ENCODE data around the gene HES3.

Gene HES3

DNA sequence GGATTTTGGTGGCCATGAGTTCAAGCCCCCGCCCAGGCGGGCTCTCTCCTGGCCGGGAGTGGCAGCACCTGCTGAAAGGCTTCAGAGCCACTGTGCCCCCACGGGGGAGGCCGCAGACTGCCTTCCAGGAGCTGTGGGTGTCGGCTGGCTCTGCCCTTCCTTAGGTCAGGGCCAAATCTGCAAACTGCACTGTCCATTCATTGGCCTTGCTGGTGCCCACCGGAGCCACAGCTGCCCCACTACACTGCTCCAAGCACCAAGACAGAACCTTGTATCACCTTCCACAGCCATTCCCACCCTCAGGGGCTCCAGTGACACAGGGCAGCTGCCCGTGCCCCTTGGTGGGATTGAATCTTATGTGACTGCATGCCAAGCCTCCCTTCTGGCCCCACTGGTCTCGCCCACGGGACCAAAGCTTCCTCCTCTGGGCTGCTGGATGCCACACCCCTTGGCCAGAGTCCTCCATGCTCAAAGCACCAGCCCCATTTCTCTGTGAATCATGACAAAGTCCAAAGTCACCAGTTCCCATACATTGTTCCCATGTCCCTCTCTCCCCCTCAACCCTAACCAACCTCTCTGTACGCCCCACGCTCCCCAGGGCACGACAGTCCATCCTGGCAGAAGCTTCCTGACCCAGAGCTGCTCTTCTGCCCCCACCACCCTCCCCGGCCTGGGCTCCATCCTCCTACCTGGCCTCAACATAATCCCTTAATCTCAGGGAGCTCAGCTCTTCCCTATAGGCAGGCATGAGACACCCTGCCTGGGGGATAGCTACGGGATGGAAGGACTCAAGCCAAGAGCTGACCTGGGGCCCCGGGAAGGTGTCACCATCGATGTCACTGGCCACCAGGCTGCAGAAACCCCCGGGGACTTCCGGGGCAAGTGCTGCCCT lies 37.8 kb downstream of the HES3 start:
- H3K9me3 Mint-ChIP-seq: no peaks in the 10 kb centered on the region
- no peaks in the 10 kb centered on the region for H3K36me3 Mint-ChIP-seq
- no peaks in the 10 kb centered on the region for H3K27me3 Mint-ChIP-seq
- no peaks in the 10 kb centered on the region for H3K4me1 Mint-ChIP-seq
- DNase-seq (ENCODE audit: low spot score in 2 of 2) (no peak), ATAC-seq (ENCODE audit: low read depth) (no peak)
- H3K27ac Mint-ChIP-seq: no peak overlapping the region
- H3K4me3 Mint-ChIP-seq: no peak overlapping the region

DNA sequence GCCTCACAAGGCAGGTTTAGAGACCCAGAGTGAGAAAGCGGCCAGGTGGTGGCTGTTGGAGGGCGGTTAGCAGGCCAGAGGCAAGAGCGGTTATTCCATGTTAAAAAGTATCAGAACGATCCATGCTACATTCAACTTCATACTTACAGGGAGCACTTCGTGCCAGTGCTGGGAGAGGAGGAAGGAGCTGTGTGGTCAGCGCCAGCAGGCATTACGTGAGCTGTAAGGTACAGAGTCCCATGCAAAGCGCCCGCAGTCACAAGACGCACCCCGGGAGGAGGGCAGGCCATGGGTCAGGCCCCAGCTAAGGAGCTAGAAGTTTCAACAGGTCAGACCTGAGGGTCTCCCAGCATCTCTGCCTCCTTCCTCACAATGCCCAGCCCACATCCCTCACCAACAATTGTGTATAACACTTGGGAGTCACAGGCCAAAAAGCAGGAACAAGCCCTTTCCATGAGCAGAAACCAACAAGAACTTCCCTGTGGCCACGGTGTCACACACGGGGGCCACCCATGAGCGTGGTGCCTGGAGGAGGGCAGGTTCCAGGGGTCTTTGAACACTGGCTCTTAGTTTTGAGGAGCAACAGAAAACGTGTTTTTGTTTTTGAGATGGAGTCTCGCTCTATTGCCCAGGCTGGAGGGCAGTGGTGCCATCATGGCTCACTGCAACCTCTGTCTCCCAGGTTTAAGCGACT lies 38.7 kb downstream of the HES3 start:
- H3K27ac Mint-ChIP-seq: no peak overlapping the region
- ATAC-seq (ENCODE audit: low read depth) (no peak), DNase-seq (ENCODE audit: low spot score in 2 of 2) (no peak)
- H3K4me3 Mint-ChIP-seq: no peak overlapping the region
- no peaks in the 10 kb centered on the region for H3K9me3 Mint-ChIP-seq
- no peaks in the 10 kb centered on the region for H3K4me1 Mint-ChIP-seq
- H3K36me3 Mint-ChIP-seq: no peaks in the 10 kb centered on the region
- no peaks in the 10 kb centered on the region for H3K27me3 Mint-ChIP-seq

DNA sequence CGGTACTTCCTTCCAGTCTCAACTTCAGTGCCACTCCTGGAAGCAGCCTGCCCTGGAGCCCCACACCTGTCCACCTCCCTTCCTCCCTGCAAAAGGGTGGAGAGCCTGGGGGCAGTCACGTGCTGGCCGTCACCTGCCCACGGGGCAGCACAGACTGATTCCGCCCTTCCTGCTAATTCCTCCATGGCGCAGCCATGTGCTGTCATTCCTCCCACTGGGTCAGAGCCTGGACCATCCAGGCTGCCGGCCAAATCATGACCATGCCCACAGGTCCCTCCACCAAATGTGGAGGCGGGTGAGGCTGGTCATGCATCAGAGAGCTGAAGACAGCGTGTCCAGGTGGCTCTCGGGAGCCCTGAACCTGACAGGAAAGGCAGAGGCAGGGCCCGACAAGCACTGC lies 41.4 kb downstream of the HES3 start:
- H3K4me1 Mint-ChIP-seq: no peaks in the 10 kb centered on the region
- H3K36me3 Mint-ChIP-seq: no peaks in the 10 kb centered on the region
- H3K27ac Mint-ChIP-seq: no peak overlapping the region
- H3K4me3 Mint-ChIP-seq: no peak overlapping the region
- no peak for DNase-seq (ENCODE audit: low spot score in 2 of 2)
- no peaks in the 10 kb centered on the region for H3K9me3 Mint-ChIP-seq
- H3K27me3 Mint-ChIP-seq: no peaks in the 10 kb centered on the region
- no peak for ATAC-seq (ENCODE audit: low read depth)

DNA sequence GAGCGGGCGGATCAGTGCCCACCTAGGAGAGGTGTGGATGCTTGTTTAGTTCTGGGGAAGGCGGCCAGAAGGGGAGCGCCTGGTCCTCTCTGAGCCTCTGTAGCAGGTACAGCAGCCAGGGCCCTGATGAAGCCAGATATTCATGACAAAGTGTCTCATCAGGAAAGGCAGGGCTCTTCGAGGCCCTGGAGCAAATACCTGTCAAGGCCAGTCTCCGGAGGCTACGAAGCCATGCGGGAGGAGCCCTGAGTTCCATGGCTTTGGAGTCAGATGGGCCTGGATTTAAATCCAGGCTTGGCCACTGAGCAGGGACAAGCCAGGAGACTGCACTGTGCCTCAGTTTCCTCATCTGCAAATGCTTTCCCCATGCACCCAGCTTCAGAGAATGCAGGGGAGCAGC lies 42.3 kb downstream of the HES3 start:
- Mint-ChIP-seq H3K36me3 (no peaks in the 10 kb centered on the region), H3K27ac (no peak overlapping the region), H3K4me3 (no peak overlapping the region), H3K4me1 (no peaks in the 10 kb centered on the region), H3K9me3 (no peaks in the 10 kb centered on the region), H3K27me3 (no peaks in the 10 kb centered on the region)
- DNase-seq (ENCODE audit: low spot score in 2 of 2): no peak
- ATAC-seq (ENCODE audit: low read depth): no peak

DNA sequence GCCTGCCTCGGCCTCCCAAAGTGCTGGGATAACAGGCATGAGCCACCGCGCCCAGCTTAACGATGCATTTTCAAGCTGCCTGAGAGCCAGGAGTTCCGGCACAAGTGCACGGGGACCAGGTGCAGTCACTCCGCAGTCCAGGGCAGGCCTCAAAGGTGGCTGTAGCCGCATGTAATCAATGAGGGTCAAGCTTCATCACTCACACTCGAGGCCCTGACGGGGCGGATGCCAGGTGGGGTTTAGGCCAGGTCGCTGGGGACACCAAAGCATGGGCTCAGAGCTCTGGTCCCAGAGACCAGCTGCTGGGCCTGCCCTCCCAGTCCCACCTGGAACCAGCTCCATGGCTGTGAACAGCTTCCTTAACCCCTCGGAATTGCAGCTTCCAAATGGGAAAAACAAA lies 43.0 kb downstream of the HES3 start:
- H3K9me3 Mint-ChIP-seq: no peaks in the 10 kb centered on the region
- H3K4me1 Mint-ChIP-seq: no peaks in the 10 kb centered on the region
- no peak for DNase-seq (ENCODE audit: low spot score in 2 of 2)
- H3K36me3 Mint-ChIP-seq: no peaks in the 10 kb centered on the region
- H3K27me3 Mint-ChIP-seq: no peaks in the 10 kb centered on the region
- no peak overlapping the region for H3K27ac Mint-ChIP-seq
- ATAC-seq (ENCODE audit: low read depth): no peak
- H3K4me3 Mint-ChIP-seq: no peak overlapping the region

DNA sequence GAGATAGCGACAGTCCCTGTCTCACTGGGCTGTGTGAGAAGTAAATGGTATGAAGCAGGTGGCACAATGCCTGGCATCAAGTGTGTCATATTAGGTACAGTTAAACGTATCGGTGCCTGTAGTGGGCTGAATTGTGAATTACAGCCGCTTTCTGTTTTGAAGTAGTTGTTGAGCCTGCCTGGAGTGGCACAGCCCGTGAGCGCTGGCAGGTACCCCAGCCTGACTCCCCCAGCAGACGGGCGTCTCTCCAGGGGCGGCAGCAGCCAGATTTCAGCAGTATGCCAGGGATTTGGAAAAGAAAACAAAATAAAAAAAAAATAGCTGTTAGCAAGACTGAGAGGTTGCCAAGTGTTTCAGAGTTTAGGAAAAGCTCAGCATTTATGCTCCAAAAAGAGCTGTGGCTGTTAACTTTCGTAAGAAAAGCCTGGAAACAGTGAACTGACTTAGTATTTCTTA lies 43.5 kb downstream of the HES3 start:
- Mint-ChIP-seq H3K4me3 (no peak overlapping the region), H3K27ac (no peak overlapping the region)

DNA sequence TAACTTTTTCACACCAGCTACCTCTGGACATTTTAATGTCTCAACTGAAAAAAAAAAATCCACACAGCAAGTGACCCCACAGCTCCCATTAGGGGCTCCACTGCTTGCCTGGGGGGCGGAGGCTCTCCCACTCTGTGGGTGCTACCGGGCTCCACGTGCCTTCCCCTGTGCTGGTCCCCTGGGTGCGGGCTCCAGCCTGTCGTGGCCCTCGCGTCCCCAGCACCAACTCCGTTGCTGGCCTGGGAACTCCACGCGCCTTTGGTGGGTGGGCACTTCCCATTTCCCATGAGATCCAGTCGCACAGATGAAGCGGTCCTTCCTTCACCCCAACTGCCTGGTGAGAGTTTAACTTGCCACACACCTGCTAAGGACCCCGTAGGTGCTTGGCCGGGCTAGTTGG lies 44.0 kb downstream of the HES3 start:
- ATAC-seq (ENCODE audit: low read depth): no peak
- Mint-ChIP-seq H3K27ac (no peak overlapping the region), H3K27me3 (no peaks in the 10 kb centered on the region), H3K4me3 (no peak overlapping the region), H3K4me1 (no peaks in the 10 kb centered on the region), H3K9me3 (no peaks in the 10 kb centered on the region), H3K36me3 (no peaks in the 10 kb centered on the region)
- no peak for DNase-seq (ENCODE audit: low spot score in 2 of 2)

More for the DNA sequence above, 43.5 kb downstream of the HES3 start:
- no peaks in the 10 kb centered on the region for H3K36me3 Mint-ChIP-seq
- DNase-seq (ENCODE audit: low spot score in 2 of 2) (no peak), ATAC-seq (ENCODE audit: low read depth) (no peak)
- H3K27me3 Mint-ChIP-seq: no peaks in the 10 kb centered on the region
- H3K4me1 Mint-ChIP-seq: no peaks in the 10 kb centered on the region
- H3K9me3 Mint-ChIP-seq: no peaks in the 10 kb centered on the region

DNA sequence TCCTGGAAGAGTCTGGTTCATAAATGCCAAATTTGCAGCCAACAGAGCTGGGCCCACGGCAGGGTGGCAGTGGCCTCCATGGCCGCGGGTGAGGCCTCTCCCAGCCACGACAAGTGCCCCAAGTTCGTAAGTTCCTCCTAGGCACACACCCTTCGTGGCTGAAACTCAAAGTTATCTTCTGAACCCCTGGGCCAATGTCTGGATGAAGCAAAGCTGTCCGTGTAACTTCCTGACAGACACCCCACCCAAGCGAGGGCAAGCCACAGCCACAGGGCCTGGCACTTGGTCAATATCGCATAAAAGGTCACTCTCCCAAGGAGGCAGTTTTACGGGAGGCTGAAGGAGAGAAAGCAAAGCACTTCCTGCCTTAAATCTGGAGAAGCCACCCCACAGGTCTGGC lies 44.7 kb downstream of the HES3 start:
- no peak for DNase-seq (ENCODE audit: low spot score in 2 of 2)
- Mint-ChIP-seq H3K36me3 (no peaks in the 10 kb centered on the region), H3K9me3 (no peaks in the 10 kb centered on the region), H3K4me1 (no peaks in the 10 kb centered on the region), H3K4me3 (no peak overlapping the region), H3K27me3 (no peaks in the 10 kb centered on the region), H3K27ac (no peak overlapping the region)
- no peak for ATAC-seq (ENCODE audit: low read depth)

DNA sequence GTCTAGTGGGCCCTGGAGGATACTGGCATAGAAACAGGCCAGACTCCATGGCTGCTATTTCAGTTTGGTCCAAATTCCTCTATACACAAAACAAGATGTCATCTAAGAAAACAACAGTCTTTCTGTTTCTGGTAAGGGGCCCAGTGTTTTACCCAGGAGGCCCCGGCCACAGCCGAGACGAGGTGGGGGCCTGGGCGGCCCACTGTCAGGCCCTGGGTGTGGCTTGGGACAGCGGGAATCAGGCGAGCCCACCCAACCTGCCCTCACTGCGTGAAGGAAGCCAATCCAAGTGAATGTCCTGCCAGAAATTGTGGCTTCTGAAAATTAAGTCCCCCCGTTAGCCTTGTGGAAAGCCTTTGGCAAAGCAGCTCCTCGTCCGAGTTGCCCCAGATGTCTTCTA lies 48.1 kb downstream of the HES3 start:
- no peaks in the 10 kb centered on the region for H3K27me3 Mint-ChIP-seq
- H3K36me3 Mint-ChIP-seq: peaks cover 2% of the 10 kb centered on the region
- no peak overlapping the region for H3K4me3 Mint-ChIP-seq
- DNase-seq (ENCODE audit: low spot score in 2 of 2): no peak
- ATAC-seq (ENCODE audit: low read depth): no peak
- no peaks in the 10 kb centered on the region for H3K4me1 Mint-ChIP-seq
- no peak overlapping the region for H3K27ac Mint-ChIP-seq
- H3K9me3 Mint-ChIP-seq: no peaks in the 10 kb centered on the region

DNA sequence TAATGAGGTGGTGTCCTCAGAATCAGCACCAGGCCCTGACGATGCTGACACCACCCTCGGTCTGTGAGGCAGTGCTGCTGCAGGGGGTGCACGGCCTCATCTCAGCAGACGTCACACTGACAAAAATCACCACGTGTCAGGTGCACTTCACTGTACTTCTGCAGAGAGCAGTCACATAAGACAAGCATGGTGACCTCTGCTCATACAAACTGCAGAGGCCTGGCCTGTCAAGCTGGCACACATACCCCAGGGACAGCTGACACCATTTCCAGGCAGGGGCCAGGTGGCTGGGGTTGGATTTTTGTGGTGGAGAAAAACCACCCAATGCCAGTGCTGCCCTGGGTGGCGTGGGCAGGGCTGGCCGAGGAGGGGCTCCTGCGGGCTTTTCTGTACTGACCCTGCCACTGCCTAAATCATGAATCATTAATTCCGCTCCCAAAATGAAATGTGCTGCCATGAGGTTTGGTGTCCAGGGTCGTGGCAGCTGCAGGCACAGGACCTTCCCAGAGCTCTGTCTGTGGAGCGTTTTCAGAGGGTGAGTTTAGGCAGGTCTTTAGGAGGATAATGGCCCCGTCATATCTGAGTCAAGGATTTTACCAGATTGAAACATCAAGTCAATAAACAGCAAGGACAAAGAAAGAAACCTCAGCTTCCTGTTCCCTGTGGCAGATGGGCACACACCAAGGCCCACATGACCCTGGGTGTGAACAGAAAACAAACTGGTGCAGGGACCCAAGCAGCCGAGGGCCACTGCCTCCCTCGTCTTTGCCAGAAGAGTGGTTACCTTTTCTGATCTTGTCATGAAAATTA lies 50.3 kb downstream of the HES3 start:
- no peaks in the 10 kb centered on the region for H3K27me3 Mint-ChIP-seq
- ATAC-seq (ENCODE audit: low read depth) (no peak), DNase-seq (ENCODE audit: low spot score in 2 of 2) (no peak)
- no peaks in the 10 kb centered on the region for H3K9me3 Mint-ChIP-seq
- H3K36me3 Mint-ChIP-seq: peaks cover 2% of the 10 kb centered on the region
- no peak overlapping the region for H3K27ac Mint-ChIP-seq
- H3K4me1 Mint-ChIP-seq: no peaks in the 10 kb centered on the region
- no peak overlapping the region for H3K4me3 Mint-ChIP-seq

DNA sequence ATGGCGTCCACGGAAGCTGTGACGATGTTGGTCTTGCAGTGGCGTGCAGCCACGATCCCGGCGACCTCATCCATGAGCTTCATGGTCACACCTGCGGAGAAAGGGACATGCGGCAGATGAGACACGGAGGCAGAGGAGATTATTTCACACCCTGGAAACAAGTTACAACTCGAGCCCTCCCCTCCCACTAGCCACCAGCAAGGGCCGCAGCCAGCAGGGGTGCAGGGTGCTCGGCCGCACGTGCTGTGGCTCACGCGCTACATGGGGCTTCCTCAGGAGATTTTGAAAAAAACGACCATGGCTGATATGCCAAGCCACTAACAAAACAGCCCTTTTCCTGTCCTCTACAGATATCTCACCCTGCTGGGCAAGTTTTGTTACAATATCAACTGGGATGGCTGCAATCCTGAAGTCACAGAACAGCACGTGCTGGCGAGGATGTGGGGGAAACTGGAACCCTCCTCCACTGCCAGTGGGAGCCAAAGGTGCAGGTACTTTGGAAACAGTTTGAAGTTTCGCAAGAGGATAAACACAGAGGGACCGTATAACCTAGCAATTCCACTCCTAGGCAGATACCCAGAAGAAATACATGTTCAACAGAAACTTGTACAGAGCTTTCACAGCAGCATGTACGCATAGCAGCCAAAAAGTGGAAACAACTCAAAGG lies 51.0 kb downstream of the HES3 start:
- DNase-seq (ENCODE audit: low spot score in 2 of 2) (no peak), ATAC-seq (ENCODE audit: low read depth) (no peak)
- H3K4me3 Mint-ChIP-seq: no peak overlapping the region
- H3K9me3 Mint-ChIP-seq: no peaks in the 10 kb centered on the region
- no peaks in the 10 kb centered on the region for H3K4me1 Mint-ChIP-seq
- peaks cover 2% of the 10 kb centered on the region for H3K36me3 Mint-ChIP-seq
- H3K27me3 Mint-ChIP-seq: no peaks in the 10 kb centered on the region
- no peak overlapping the region for H3K27ac Mint-ChIP-seq
